HL-60 (cell line): Measurements from ENCODE around the gene RTL10.

Source experiments
- GABPA ChIP-seq: IDR thresholded peaks from 2 replicates; pipeline ENCODE4 v1.6.1; 2012; ENCODE audit warnings: low read depth
- POLR2AphosphoS5 ChIP-seq: IDR thresholded peaks from 2 replicates; pipeline ENCODE4 v1.6.1; 2012; ENCODE audit warnings: low read depth
- REST ChIP-seq: IDR thresholded peaks from 2 replicates; pipeline ENCODE4 v1.6.1; 2012; ENCODE audit warnings: low read depth; ENCODE audit not compliant: insufficient replicate concordance
- SPI1 ChIP-seq: IDR thresholded peaks from 2 replicates; pipeline ENCODE4 v1.6.1; 2012; ENCODE audit warnings: low read depth, mild to moderate bottlenecking, borderline replicate concordance
- TF ChIP-seq, protein P1 (sequence below): IDR thresholded peaks from one replicate; pipeline ENCODE4 v1.5.1; 2011; ENCODE audit warnings: low read length, control low read depth, inconsistent platforms; ENCODE audit not compliant: insufficient read depth

GRCh38 chr22:19877626-19878339, 23.1 kb upstream of the RTL10 start:
- TF ChIP-seq, protein P1, sequence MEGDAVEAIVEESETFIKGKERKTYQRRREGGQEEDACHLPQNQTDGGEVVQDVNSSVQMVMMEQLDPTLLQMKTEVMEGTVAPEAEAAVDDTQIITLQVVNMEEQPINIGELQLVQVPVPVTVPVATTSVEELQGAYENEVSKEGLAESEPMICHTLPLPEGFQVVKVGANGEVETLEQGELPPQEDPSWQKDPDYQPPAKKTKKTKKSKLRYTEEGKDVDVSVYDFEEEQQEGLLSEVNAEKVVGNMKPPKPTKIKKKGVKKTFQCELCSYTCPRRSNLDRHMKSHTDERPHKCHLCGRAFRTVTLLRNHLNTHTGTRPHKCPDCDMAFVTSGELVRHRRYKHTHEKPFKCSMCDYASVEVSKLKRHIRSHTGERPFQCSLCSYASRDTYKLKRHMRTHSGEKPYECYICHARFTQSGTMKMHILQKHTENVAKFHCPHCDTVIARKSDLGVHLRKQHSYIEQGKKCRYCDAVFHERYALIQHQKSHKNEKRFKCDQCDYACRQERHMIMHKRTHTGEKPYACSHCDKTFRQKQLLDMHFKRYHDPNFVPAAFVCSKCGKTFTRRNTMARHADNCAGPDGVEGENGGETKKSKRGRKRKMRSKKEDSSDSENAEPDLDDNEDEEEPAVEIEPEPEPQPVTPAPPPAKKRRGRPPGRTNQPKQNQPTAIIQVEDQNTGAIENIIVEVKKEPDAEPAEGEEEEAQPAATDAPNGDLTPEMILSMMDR: no peak
- TF ChIP-seq POLR2AphosphoS5 (no peak), REST (no peak), GABPA (no peak), SPI1 (no peak)
